GM18867 (cell line): ENCODE results near the gene AGO1.
"Not testable (repeated sequence)": the region's sequence is repeated elsewhere in the genome, so short reads cannot be mapped to it uniquely, and the experiment has no call there.

Experiments
- ATAC-seq: cut with Tn5 transposase; IDR thresholded peaks from one replicate; pipeline ENCODE4 v1.9.1; 2021; ENCODE audit warnings: mild to moderate bottlenecking, moderate library complexity; ENCODE audit not compliant: unreplicated experiment

Gene AGO1

DNA sequence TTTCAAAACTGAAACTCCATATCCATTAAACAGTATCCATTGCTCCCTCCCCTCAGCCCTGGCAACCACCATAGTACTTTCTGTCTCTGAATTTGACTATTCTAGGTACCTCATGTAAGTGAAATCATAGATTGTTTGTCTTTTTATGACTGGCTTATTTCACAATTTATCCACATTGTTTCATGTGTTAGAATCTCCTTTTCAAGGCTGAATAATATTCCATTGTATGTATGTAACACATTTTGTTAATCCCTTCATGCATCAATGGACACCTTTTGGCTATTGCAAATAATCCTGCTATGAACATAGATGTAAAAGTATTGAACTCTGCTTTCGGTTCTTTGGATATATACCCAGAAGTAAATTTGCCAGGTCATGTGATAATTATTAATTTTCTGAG is 85.4 kb downstream of the AGO1 start:
- no peak for ATAC-seq

DNA sequence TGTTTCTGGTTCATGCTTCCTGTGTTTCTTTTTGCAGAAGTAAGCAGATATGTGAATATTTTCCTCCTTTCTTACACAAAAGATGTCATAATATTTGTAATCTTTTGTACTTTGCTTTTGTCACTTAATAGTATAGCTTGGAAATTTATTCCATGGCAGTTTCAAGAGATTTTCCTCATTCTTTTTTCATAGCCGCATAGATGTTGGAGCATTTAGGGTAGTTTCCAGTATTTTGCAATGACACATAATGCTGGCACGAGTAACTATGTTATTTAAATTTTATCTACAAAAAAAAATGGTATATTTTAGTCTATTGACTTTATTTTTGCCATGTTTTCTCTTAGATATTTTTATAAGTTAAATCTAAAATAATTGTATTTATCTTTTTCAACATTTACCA is 88.6 kb downstream of the AGO1 start:
- no peak for ATAC-seq

DNA sequence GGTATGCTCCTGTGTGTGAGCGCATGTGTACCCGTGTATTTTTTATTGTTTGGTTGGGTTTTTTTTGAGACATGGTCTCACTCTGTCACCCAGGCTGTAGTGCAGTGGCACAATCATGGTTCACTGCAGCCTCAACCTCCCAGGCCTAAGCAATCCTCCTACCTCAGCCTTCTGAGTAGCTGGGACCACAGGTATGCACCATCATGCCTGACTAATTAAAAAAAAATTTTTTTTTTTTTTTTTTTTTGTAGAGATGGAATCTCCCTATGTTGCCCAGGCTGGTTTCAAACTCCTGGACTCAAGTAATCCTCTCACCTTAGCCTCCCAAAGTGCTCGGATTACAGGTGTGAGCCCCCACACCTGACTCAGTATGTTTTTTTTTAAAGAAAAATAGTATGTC is 89.6 kb downstream of the AGO1 start:
- ATAC-seq, result not testable (repeated sequence)

DNA sequence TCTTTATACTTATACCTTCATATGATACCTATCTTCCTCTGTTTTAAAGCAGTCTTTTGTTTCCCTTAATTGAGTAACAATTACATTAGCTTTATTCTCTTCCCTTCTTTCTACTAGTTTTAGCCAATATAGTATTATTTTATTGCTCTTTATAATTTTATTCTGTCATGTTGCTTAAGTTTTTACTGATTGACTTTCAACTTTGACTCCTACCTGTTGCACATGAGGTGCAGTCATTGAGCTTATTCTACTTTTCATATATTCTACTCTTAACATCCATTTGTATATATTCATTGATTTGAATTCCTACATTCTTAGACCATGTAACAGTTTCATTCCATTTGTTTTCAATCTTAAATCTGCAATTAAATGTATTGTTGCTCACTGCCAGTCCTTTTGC is 97.1 kb downstream of the AGO1 start:
- ATAC-seq, result no peak
